Measurements from ENCODE around the gene SH3GL2. TPM values are rescaled to one million over a fixed set of nuclear protein-coding genes. Genes with fewer than 3 reads are reported as not detected.

Gene SH3GL2
- total and polyA plus RNA-seq, 2 donors (not counting 3 experiments of a cell fraction or from before 2014, with no cell fraction given): 0.12 TPM; not detected in 1

DNA sequence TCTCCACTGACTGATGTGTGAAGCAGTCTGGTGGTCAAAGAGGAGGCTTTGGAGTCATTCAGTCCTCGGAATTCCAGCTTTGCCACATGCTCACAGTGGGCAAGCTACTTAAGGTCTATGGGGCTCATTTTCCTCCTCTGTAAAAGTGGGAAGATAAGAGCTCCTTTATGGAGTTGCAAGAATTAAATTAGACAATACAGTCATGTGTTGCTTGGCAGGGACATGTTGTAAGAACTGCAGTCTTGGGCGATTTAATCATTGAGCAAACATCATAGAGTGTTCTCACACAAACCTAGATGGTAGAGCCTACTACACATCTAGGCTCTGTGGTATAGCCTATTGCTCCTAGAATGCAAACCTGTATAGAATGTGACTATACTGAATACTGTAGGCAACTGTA, 253.9 kb downstream of the SH3GL2 start:
- DNase-seq (ENCODE audit: low read depth, low spot score) (no peak), FAIRE-seq (no peak)
- Histone ChIP-seq H3K9me1 (replicated peaks; ENCODE audit: control insufficient read depth, extremely low read depth, insufficient read depth, low read length) (no peaks in the 10 kb centered on the region), H3K79me2 (ENCODE audit: control insufficient read depth, insufficient read depth, low read length) (no peaks in the 10 kb centered on the region), H2AFZ (ENCODE audit: low read depth, low read length) (no peak overlapping the region), H3K4me2 (ENCODE audit: insufficient read depth, low read length) (no peak overlapping the region), H3K36me3 (ENCODE audit: control insufficient read depth in 2 of 2, extremely low read depth in 1 of 2, insufficient read depth in 2 of 2, low read length in 2 of 2) (no peaks in the 10 kb centered on the region), H3K27me3 (ENCODE audit: control insufficient read depth in 2 of 2, insufficient read depth in 2 of 2, low read length in 2 of 2) (no peaks in the 10 kb centered on the region), H3K4me3 (replicated peaks in 1 of 3; ENCODE audit: insufficient read depth in 1 of 3, low read depth in 1 of 3, low read length in 3 of 3) (no peak overlapping the region), H3K27ac (ENCODE audit: insufficient read depth, low read depth, low read length) (no peak overlapping the region), H3K9me3 (replicated peaks; ENCODE audit: control insufficient read depth, insufficient read depth, low read length) (no peaks in the 10 kb centered on the region), H3K9ac (replicated peaks; ENCODE audit: extremely low read depth, insufficient read depth, low read length) (no peak overlapping the region), H3K4me1 (ENCODE audit: control insufficient read depth, extremely low read depth, insufficient read depth, low read length) (no peaks in the 10 kb centered on the region), H4K20me1 (replicated peaks; ENCODE audit: control insufficient read depth, extremely low read depth, insufficient read depth, low read length) (no peaks in the 10 kb centered on the region)
- dilution Hi-C loops (cut with MboI; ENCODE audit: extremely low pct_ligation_motif_present, low sequenced_read_pairs): no loop called here
- POLR2A ChIA-PET: no interaction called here
- no TSS peak for BruUV-seq (replicated peaks)
- intact Hi-C loops (cut with micrococcal nuclease): no loop called here
- CTCF ChIA-PET: interaction anchor here (2.0 kb wide), 1 partner anchor 22 kb away, joined by 11 read pairs; no protein-coding TSS in a partner anchor
- no peak for TF ChIP-seq MAX (IDR thresholded peaks at IDR 0.05; ENCODE audit: insufficient read depth, insufficient read length)
- TF ChIP-seq POLR2A (IDR thresholded peaks at IDR 0.05; ENCODE audit: low read depth, low read length): no peak
- no peak for TF ChIP-seq GATA2 (IDR thresholded peaks at IDR 0.05; ENCODE audit: insufficient read depth, insufficient read length, low read depth, low read length)
- no peak for TF ChIP-seq EZH2 (IDR thresholded peaks at IDR 0.05; ENCODE audit: borderline replicate concordance, low read depth, low read length, severe bottlenecking)
- TF ChIP-seq JUN (IDR thresholded peaks at IDR 0.05; ENCODE audit: borderline replicate concordance, insufficient read depth, insufficient read length, low read depth): no peak
- no peak for TF ChIP-seq POLR2AphosphoS5 (IDR thresholded peaks at IDR 0.05; ENCODE audit: insufficient read depth, low read depth, low read length)
- TF ChIP-seq, protein P1, sequence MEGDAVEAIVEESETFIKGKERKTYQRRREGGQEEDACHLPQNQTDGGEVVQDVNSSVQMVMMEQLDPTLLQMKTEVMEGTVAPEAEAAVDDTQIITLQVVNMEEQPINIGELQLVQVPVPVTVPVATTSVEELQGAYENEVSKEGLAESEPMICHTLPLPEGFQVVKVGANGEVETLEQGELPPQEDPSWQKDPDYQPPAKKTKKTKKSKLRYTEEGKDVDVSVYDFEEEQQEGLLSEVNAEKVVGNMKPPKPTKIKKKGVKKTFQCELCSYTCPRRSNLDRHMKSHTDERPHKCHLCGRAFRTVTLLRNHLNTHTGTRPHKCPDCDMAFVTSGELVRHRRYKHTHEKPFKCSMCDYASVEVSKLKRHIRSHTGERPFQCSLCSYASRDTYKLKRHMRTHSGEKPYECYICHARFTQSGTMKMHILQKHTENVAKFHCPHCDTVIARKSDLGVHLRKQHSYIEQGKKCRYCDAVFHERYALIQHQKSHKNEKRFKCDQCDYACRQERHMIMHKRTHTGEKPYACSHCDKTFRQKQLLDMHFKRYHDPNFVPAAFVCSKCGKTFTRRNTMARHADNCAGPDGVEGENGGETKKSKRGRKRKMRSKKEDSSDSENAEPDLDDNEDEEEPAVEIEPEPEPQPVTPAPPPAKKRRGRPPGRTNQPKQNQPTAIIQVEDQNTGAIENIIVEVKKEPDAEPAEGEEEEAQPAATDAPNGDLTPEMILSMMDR (IDR thresholded peaks at IDR 0.05; ENCODE audit: extremely low read depth in 1 of 2, insufficient read depth in 1 of 2, low read depth in 1 of 2, low read length in 2 of 2): no peak
- no peak for TF ChIP-seq FOS (IDR thresholded peaks at IDR 0.05; ENCODE audit: borderline replicate concordance, insufficient read depth, low read length)
- no peak for TF ChIP-seq MYC (IDR thresholded peaks at IDR 0.05; ENCODE audit: low read depth, low read length)
